ENCODE measurements around the gene NR2E1. TPM values are rescaled to one million over a fixed set of nuclear protein-coding genes. Genes with fewer than 3 reads are reported as not detected.

The NR2E1 gene
- polyA plus RNA-seq, 1 donor (not counting 4 experiments of a cell fraction or from before 2014, with no cell fraction given): 0.04 TPM

- peak overlapping the region; percentile 9 for H2AFZ ChIP-seq (ENCODE audit: control insufficient read depth, low read length)
- no peaks in the 10 kb centered on the region for H4K20me1 ChIP-seq (ENCODE audit: control insufficient read depth, extremely low read depth, insufficient read depth, low read length)
- peak overlapping the region in 1 of 3 experiments; percentile 65 for H3K4me3 ChIP-seq (ENCODE audit: control insufficient read depth in 2 of 3, extremely low read depth in 1 of 3, insufficient read depth in 2 of 3, low read depth in 1 of 3, low read length in 3 of 3)
- no peak overlapping the region for H3K9ac ChIP-seq (ENCODE audit: control insufficient read depth, extremely low read depth, insufficient read depth, low read length)
- H3K27me3 ChIP-seq (ENCODE audit: control insufficient read depth, extremely low read depth, insufficient read depth, low read length): peaks cover 59% of the 10 kb centered on the region
- FAIRE-seq (no peak), DNase-seq (ENCODE audit: low read depth, low spot score) (no peak)
- TF ChIP-seq EZH2 (IDR thresholded peaks at IDR 0.05; ENCODE audit: low read length) (peak; percentile 90), CTCF (optimal IDR thresholded peaks at IDR 0.05 in 1 of 3, IDR thresholded peaks at IDR 0.05 in 1 of 3, conservative IDR thresholded peaks at IDR 0.05 in 1 of 3; ENCODE audit: extremely low read depth in 1 of 3, insufficient read depth in 2 of 3, low read length in 3 of 3) (peak; percentile 26 to 54 (median 30))
- peak overlapping the region; percentile 89 for H3K4me2 ChIP-seq (ENCODE audit: control insufficient read depth, extremely low read depth, insufficient read depth, low read depth, low read length)
- H3K36me3 ChIP-seq (ENCODE audit: control insufficient read depth in 2 of 2, extremely low read depth in 1 of 2, insufficient read depth in 2 of 2, low read length in 2 of 2): no peaks in the 10 kb centered on the region
- H3K4me1 ChIP-seq (ENCODE audit: control insufficient read depth, extremely low read depth, insufficient read depth, low read length): peaks cover 5% of the 10 kb centered on the region
- H3K79me2 ChIP-seq (ENCODE audit: control insufficient read depth, insufficient read depth, low read length): no peaks in the 10 kb centered on the region
- dilution Hi-C loops (cut with MboI; ENCODE audit: extremely low pct_ligation_motif_present, low sequenced_read_pairs): no loop called here
- H3K9me3 ChIP-seq (ENCODE audit: control insufficient read depth, low read depth, low read length): no peaks in the 10 kb centered on the region
- H3K9me1 ChIP-seq (ENCODE audit: control insufficient read depth, extremely low read depth, insufficient read depth, low read length): no peaks in the 10 kb centered on the region
- H3K27ac ChIP-seq (ENCODE audit: control insufficient read depth, insufficient read depth, low read length): no peak overlapping the region
Observed at GRCh38 chr6:108175592-108176279, 9.9 kb downstream of the NR2E1 start.

- Histone ChIP-seq H3K79me2 (ENCODE audit: control insufficient read depth, insufficient read depth, low read length) (no peaks in the 10 kb centered on the region), H2AFZ (ENCODE audit: control insufficient read depth, low read length) (peak overlapping the region; percentile 26), H3K27me3 (ENCODE audit: control insufficient read depth, extremely low read depth, insufficient read depth, low read length) (peaks cover 52% of the 10 kb centered on the region), H3K27ac (ENCODE audit: control insufficient read depth, insufficient read depth, low read length) (no peak overlapping the region), H3K9me1 (ENCODE audit: control insufficient read depth, extremely low read depth, insufficient read depth, low read length) (no peaks in the 10 kb centered on the region), H4K20me1 (ENCODE audit: control insufficient read depth, extremely low read depth, insufficient read depth, low read length) (no peaks in the 10 kb centered on the region), H3K9me3 (ENCODE audit: control insufficient read depth, low read depth, low read length) (no peaks in the 10 kb centered on the region), H3K9ac (ENCODE audit: control insufficient read depth, extremely low read depth, insufficient read depth, low read length) (no peak overlapping the region), H3K4me3 (ENCODE audit: control insufficient read depth in 2 of 3, extremely low read depth in 1 of 3, insufficient read depth in 2 of 3, low read depth in 1 of 3, low read length in 3 of 3) (peak overlapping the region in 1 of 3 experiments; percentile 65), H3K36me3 (ENCODE audit: control insufficient read depth in 2 of 2, extremely low read depth in 1 of 2, insufficient read depth in 2 of 2, low read length in 2 of 2) (no peaks in the 10 kb centered on the region), H3K4me1 (ENCODE audit: control insufficient read depth, extremely low read depth, insufficient read depth, low read length) (peaks cover 5% of the 10 kb centered on the region), H3K4me2 (ENCODE audit: control insufficient read depth, extremely low read depth, insufficient read depth, low read depth, low read length) (peak overlapping the region; percentile 89)
- dilution Hi-C loops (cut with MboI; ENCODE audit: extremely low pct_ligation_motif_present, low sequenced_read_pairs): no loop called here
- TF ChIP-seq EZH2 (IDR thresholded peaks at IDR 0.05; ENCODE audit: low read length) (no peak), CTCF (optimal IDR thresholded peaks at IDR 0.05 in 1 of 3, IDR thresholded peaks at IDR 0.05 in 1 of 3, conservative IDR thresholded peaks at IDR 0.05 in 1 of 3; ENCODE audit: extremely low read depth in 1 of 3, insufficient read depth in 2 of 3, low read length in 3 of 3) (no peak)
- no peak for DNase-seq (ENCODE audit: low read depth, low spot score)
- no peak for FAIRE-seq
Observed at GRCh38 chr6:108176281-108177089, 10.7 kb downstream of the NR2E1 start.

Measured in keratinocyte (primary cell).